IMR-90 (cell line): ENCODE results near the gene SERF2. TPM values are rescaled to one million over a fixed set of nuclear protein-coding genes. Genes with fewer than 3 reads are reported as not detected.

Experiments used
- ATAC-seq: fragments of 200-7000 bp; cut with Tn5 transposase; 2 replicates; pipeline ENCODE4 v1.9.1; 2020; ENCODE audit warnings: low read depth, mild to moderate bottlenecking, moderate library complexity
- BruUV-seq: library from RNA; stranded (reverse); fragments of 400-500 nt; replicated peaks from 2 replicates; lab custom pipeline; 2021; lab: Mats Ljungman, UMichigan
- CTCF ChIA-PET: fragments of 300-600 bp; formaldehyde crosslinking; extraction: SDS; loops from one replicate; lab custom pipeline; 2021; ENCODE audit warnings: antibody characterized with exemption; lab: Yijun Ruan, JAX
- POLR2A ChIA-PET: fragments of 300-600 bp; sonication (Branson Sonifier 250); formaldehyde crosslinking; loops from one replicate; lab custom pipeline; 2022; ENCODE audit warnings: antibody characterized with exemption; ENCODE audit not compliant: unreplicated experiment; lab: Charles Lee
- DNase-seq: peaks from one replicate; pipeline ENCODE4 v3.0.0; 2013
- H2AFZ ChIP-seq: replicated peaks from 2 replicates; pipeline ENCODE3; 2013; ENCODE audit warnings: low read length, mild to moderate bottlenecking; ENCODE audit not compliant: poor library complexity
- H2AK5ac ChIP-seq: 2 replicates; pipeline ENCODE4 v1.6.1; 2013; ENCODE audit warnings: low read depth, low read length, inconsistent platforms
- H2AK9ac ChIP-seq: replicated peaks from 2 replicates; pipeline ENCODE3; 2013; ENCODE audit warnings: mild to moderate bottlenecking, low read depth, low read length, moderate library complexity; ENCODE audit not compliant: poor library complexity
- H2BK120ac ChIP-seq: 2 replicates; pipeline ENCODE4 v1.6.1; 2013; ENCODE audit warnings: low read depth, low read length, inconsistent platforms
- H2BK15ac ChIP-seq: 3 replicates; pipeline ENCODE4 v1.6.1; 2013; ENCODE audit warnings: low read depth, low read length, inconsistent platforms
- H2BK20ac ChIP-seq: 2 replicates; pipeline ENCODE4 v1.6.1; 2013; ENCODE audit warnings: low read depth, mild to moderate bottlenecking, inconsistent platforms, low read length, moderate library complexity
- H2BK5ac ChIP-seq: 2 replicates; pipeline ENCODE4 v1.6.1; 2013; ENCODE audit warnings: mild to moderate bottlenecking, low read depth, low read length, inconsistent platforms; ENCODE audit not compliant: poor library complexity, severe bottlenecking
- H3K14ac ChIP-seq: replicated peaks from 2 replicates; pipeline ENCODE4 v1.6.1; 2013; ENCODE audit warnings: low read depth, low read length, inconsistent platforms
- H3K18ac ChIP-seq: 2 replicates; pipeline ENCODE4 v1.6.1; 2013; ENCODE audit warnings: low read depth, low read length, control low read depth
- H3K23ac ChIP-seq: 2 replicates; pipeline ENCODE4 v1.6.1; 2013; ENCODE audit warnings: low read depth, low read length, inconsistent platforms
- H3K27ac ChIP-seq: 2 replicates; pipeline ENCODE4 v1.5.1; 2013; ENCODE audit warnings: mild to moderate bottlenecking, control low read depth, low read length; ENCODE audit not compliant: insufficient read depth
- H3K27me3 ChIP-seq: 2 replicates; pipeline ENCODE4 v1.6.1; 2013; ENCODE audit warnings: low read length; ENCODE audit not compliant: control insufficient read depth, insufficient read depth
- H3K36me3 ChIP-seq: 2 replicates; pipeline ENCODE4 v1.6.1; 2013; ENCODE audit warnings: low read length, mixed read lengths; ENCODE audit not compliant: control insufficient read depth, insufficient read depth
- H3K4ac ChIP-seq: 2 replicates; pipeline ENCODE4 v1.6.1; 2013; ENCODE audit warnings: low read depth, low read length, inconsistent platforms
- H3K4me1 ChIP-seq: 2 replicates; pipeline ENCODE4 v1.6.1; 2013; ENCODE audit warnings: low read length, mixed read lengths; ENCODE audit not compliant: control insufficient read depth, insufficient read depth
- H3K4me2 ChIP-seq: 2 replicates; pipeline ENCODE4 v1.6.1; 2013; ENCODE audit warnings: low read depth, mild to moderate bottlenecking, control low read depth, low read length, moderate library complexity
- H3K4me3 ChIP-seq: 2 replicates; pipeline ENCODE4 v1.5.1; 2013; ENCODE audit warnings: low read depth, mild to moderate bottlenecking, control low read depth, low read length, moderate library complexity; ENCODE audit not compliant: insufficient read depth
- H3K56ac ChIP-seq: 2 replicates; pipeline ENCODE4 v1.6.1; 2013; ENCODE audit warnings: low read length, inconsistent platforms; ENCODE audit not compliant: insufficient read depth; ENCODE audit errors: extremely low read depth
- H3K79me1 ChIP-seq, 2 experiments: 2 replicates each; pipeline ENCODE4 v1.6.1; 2013; ENCODE audit warnings: low read length in 2 of 2, inconsistent platforms in 1 of 2, low read depth in 1 of 2
- H3K9ac ChIP-seq: 2 replicates; pipeline ENCODE4 v1.6.1; 2013; ENCODE audit warnings: low read depth, low read length, control low read depth
- H3K9me1 ChIP-seq: 2 replicates; pipeline ENCODE4 v1.6.1; 2013; ENCODE audit warnings: low read length, inconsistent platforms; ENCODE audit not compliant: insufficient read depth
- H3K9me3 ChIP-seq: 2 replicates; pipeline ENCODE4 v1.6.1; 2013; ENCODE audit warnings: low read length; ENCODE audit not compliant: control insufficient read depth, insufficient read depth
- H4K20me1 ChIP-seq: 2 replicates; pipeline ENCODE4 v1.6.1; 2013; ENCODE audit warnings: low read length, inconsistent platforms; ENCODE audit not compliant: insufficient read depth
- H4K5ac ChIP-seq: 2 replicates; pipeline ENCODE4 v1.6.1; 2013; ENCODE audit warnings: mild to moderate bottlenecking, low read depth, low read length, control low read depth
- H4K8ac ChIP-seq, 2 experiments: 2 replicates each; pipeline ENCODE4 v1.6.1; 2013; ENCODE audit warnings: low read depth in 2 of 2, low read length in 2 of 2, control low read depth in 1 of 2, inconsistent platforms in 1 of 2
- H4K91ac ChIP-seq: 2 replicates; pipeline ENCODE4 v1.6.1; 2013; ENCODE audit warnings: low read depth, low read length, inconsistent platforms; ENCODE audit not compliant: insufficient read depth
- CEBPB ChIP-seq: IDR thresholded peaks from 2 replicates; pipeline ENCODE4 v1.6.1; 2012; ENCODE audit warnings: low read depth, low read length, improper control_type of control experiment
- FOS ChIP-seq: fragments of 150-350 bp; IDR thresholded peaks from 2 replicates; pipeline ENCODE4 v1.6.1; 2016; ENCODE audit warnings: low read depth, low read length
- MAZ ChIP-seq: IDR thresholded peaks from 2 replicates; pipeline ENCODE4 v1.6.1; 2012; ENCODE audit warnings: low read depth, mild to moderate bottlenecking, low read length, improper control_type of control experiment, moderate library complexity, borderline replicate concordance
- MXI1 ChIP-seq: IDR thresholded peaks from 2 replicates; pipeline ENCODE4 v1.6.1; 2012; ENCODE audit warnings: low read depth, mild to moderate bottlenecking, low read length, moderate library complexity, borderline replicate concordance
- NFE2L2 ChIP-seq: fragments of 150-350 bp; IDR thresholded peaks from 2 replicates; pipeline ENCODE4 v1.6.1; 2016; ENCODE audit warnings: low read depth, mild to moderate bottlenecking, low read length
- POLR2A ChIP-seq: IDR thresholded peaks from 2 replicates; pipeline ENCODE4 v1.6.1; 2012; ENCODE audit warnings: mild to moderate bottlenecking, low read depth, low read length
- RCOR1 ChIP-seq: IDR thresholded peaks from 2 replicates; pipeline ENCODE4 v1.6.1; 2012; ENCODE audit warnings: mild to moderate bottlenecking, low read length, improper control_type of control experiment; ENCODE audit not compliant: insufficient replicate concordance
- RFX5 ChIP-seq: IDR thresholded peaks from 2 replicates; pipeline ENCODE4 v1.8.0; 2012; ENCODE audit warnings: low read depth, mild to moderate bottlenecking, low read length, moderate library complexity
- WGBS, 2 experiments: methylation state at CpG; one replicate each; pipeline versions ENCODE4 v1.1.5 to v1.1.7; 2013; ENCODE audit warnings: missing lambda C conversion rate in 2 of 2; ENCODE audit not compliant: insufficient read length in 1 of 2; ENCODE audit errors: extremely low coverage in 2 of 2; 5-methylcytosine and 5-hydroxymethylcytosine counted together
- dilution Hi-C: fragments of 300-500 bp; cut with HindIII; formaldehyde crosslinking; loops from one replicate; pipeline ENCODE4 v1.14.3; 2018; ENCODE audit warnings: low sequenced_read_pairs; ENCODE audit not compliant: unreplicated experiment
- in situ Hi-C: fragments of 300-500 bp; cut with MboI; formaldehyde crosslinking; loops from 3 replicates; pipeline ENCODE4 v1.14.3; 2019; ENCODE audit warnings: low sequenced_read_pairs, inconsistent platforms, mixed read lengths
- intact Hi-C: fragments of 100-400 bp; cut with micrococcal nuclease; formaldehyde crosslinking; loops from 2 replicates; pipeline ENCODE4 v1.10.0; 2022
- polyA plus RNA-seq, 3 experiments: library from polyadenylated mRNA; depleted of rRNA; stranded (reverse); fragments of >200 nt; gene quantifications; 2 replicates each; pipeline ENCODE4 v1.2.3, GENCODE V29; 2012; ENCODE audit warnings: low replicate concordance in 1 of 3
- total RNA-seq: library from RNA; depleted of rRNA; stranded (reverse); fragments of >200 nt; gene quantifications from 2 replicates; pipeline ENCODE4 v1.2.3, GENCODE V29; 2012
- TF ChIP-seq, protein P1 (sequence below): fragments of 150-350 bp; IDR thresholded peaks from 2 replicates; pipeline ENCODE4 v1.6.1; 2017; ENCODE audit warnings: mild to moderate bottlenecking, antibody characterized with exemption, low read length, low read depth

The SERF2 gene
- total and polyA plus RNA-seq, 2 of the 4 experiments (the other 2 are of a cell fraction), result 526 to 2,187 TPM

DNA sequence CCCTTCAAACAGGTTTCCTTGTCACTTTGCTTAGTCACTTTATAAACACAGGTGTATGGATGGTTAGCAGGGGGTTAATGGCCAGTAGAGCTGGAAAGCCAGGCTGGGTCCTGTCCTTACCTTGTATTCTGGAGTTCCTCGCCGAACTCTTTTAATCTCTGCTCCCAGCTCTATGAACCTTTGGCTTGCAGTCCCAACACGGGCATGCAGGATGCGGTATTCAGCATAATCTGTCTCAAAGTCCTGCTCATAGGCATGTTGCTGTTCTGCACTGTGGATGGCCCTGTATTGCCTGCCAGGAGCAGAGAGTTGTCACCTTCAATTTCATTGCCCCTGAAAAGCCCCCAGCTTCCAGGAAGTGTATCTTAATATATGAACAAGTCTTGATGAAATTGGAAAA lies 18.1 kb upstream of the SERF2 start:
- DNase-seq (no peak), ATAC-seq (no peak)
- Histone ChIP-seq H2AK9ac (no peak overlapping the region), H4K5ac (no peak overlapping the region), H2BK15ac (no peak overlapping the region), H3K4ac (no peak overlapping the region), H3K27me3 (no peaks in the 10 kb centered on the region), H3K4me2 (no peak overlapping the region), H2BK5ac (no peak overlapping the region), H2BK20ac (no peak overlapping the region), H2BK120ac (no peak overlapping the region), H3K36me3 (peaks cover 19% of the 10 kb centered on the region), H3K14ac (no peak overlapping the region), H3K9me1 (0 out of 2 replicates have a peak, but pooled peaks cover 4% of the 10 kb centered on the region), H3K18ac (no peak overlapping the region), H4K91ac (no peak overlapping the region), H4K8ac (no peak overlapping the region), H3K79me1 (peaks cover 10 to 15% of the 10 kb centered on the region in 2 experiments; a peak in 3 of 4 replicates), H2AK5ac (no peak overlapping the region), H3K4me1 (peaks cover 5% of the 10 kb centered on the region; the same call in 1 of the 2 replicates), H3K23ac (no peak overlapping the region), H3K9ac (no peak overlapping the region), H3K9me3 (no peaks in the 10 kb centered on the region), H3K4me3 (no peak overlapping the region), H4K20me1 (no peaks in the 10 kb centered on the region; the same call in none of the 2 replicates), H3K56ac (no peak overlapping the region), H2AFZ (no peak overlapping the region), H3K27ac (no peak overlapping the region)
- ChIA-PET CTCF (no interaction called here), POLR2A (no interaction called here)
- no TSS peak for BruUV-seq
- TF ChIP-seq MXI1 (no peak), FOS (no peak), RCOR1 (no peak), MAZ (no peak), RFX5 (no peak), POLR2A (no peak), CEBPB (no peak), NFE2L2 (no peak)
- TF ChIP-seq, protein P1, sequence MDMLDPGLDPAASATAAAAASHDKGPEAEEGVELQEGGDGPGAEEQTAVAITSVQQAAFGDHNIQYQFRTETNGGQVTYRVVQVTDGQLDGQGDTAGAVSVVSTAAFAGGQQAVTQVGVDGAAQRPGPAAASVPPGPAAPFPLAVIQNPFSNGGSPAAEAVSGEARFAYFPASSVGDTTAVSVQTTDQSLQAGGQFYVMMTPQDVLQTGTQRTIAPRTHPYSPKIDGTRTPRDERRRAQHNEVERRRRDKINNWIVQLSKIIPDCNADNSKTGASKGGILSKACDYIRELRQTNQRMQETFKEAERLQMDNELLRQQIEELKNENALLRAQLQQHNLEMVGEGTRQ, result no peak
- 89% methylated on average over 3 of the region's 4 CpGs; no CpG with 5 or more reads in 1 of the 2 experiments for WGBS, 2 experiments
- in situ Hi-C loops (no loop called here), dilution Hi-C loops (no loop called here), intact Hi-C loops (loop anchor here (10.0 kb wide), 1 partner anchor 259 kb away; the partner anchor contains the start of gene MAP1A)
